ENCODE measurements around the gene TMPRSS9. TPM values are rescaled to one million over a fixed set of nuclear protein-coding genes. Genes with fewer than 3 reads are reported as not detected.

The TMPRSS9 gene
- total RNA-seq, 1 donor from 2014 or later: not detected

GRCh38 chr19:2410023-2410422 lies 50.0 kb downstream of the TMPRSS9 start:
- DNase-seq (ENCODE audit: low read depth): no peak
- H3K4me3 ChIP-seq (ENCODE audit: low read depth, low read length): no peak overlapping the region
- TF ChIP-seq, protein P1, sequence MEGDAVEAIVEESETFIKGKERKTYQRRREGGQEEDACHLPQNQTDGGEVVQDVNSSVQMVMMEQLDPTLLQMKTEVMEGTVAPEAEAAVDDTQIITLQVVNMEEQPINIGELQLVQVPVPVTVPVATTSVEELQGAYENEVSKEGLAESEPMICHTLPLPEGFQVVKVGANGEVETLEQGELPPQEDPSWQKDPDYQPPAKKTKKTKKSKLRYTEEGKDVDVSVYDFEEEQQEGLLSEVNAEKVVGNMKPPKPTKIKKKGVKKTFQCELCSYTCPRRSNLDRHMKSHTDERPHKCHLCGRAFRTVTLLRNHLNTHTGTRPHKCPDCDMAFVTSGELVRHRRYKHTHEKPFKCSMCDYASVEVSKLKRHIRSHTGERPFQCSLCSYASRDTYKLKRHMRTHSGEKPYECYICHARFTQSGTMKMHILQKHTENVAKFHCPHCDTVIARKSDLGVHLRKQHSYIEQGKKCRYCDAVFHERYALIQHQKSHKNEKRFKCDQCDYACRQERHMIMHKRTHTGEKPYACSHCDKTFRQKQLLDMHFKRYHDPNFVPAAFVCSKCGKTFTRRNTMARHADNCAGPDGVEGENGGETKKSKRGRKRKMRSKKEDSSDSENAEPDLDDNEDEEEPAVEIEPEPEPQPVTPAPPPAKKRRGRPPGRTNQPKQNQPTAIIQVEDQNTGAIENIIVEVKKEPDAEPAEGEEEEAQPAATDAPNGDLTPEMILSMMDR (conservative IDR thresholded peaks at IDR 0.05; ENCODE audit: low read depth, low read length): no peak

GRCh38 chr19:2411709-2412108 lies 51.6 kb downstream of the TMPRSS9 start:
- TF ChIP-seq, protein P1 (conservative IDR thresholded peaks at IDR 0.05; ENCODE audit: low read depth, low read length): no peak
- no peak for DNase-seq (ENCODE audit: low read depth)

DNA sequence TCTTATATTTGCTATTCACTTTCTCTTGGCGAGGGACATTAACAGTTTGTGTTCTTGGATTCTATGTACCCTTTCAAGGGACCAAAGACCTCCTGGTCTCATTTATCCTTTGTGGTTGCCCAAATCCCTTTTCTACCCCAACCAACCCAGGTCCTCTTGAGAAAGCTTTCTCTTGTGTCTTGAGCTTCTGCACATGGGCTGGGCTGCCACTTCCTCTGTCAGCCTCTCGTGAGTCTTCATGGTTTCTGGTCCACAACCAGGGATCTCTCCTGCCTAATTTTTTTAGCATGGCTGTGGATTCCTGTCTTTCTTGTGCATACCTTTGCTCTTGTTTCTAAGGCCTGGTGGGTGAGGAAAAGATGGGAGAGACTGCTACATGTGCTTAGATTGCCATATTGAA lies 52.4 kb downstream of the TMPRSS9 start:
- TF ChIP-seq, protein P1 (conservative IDR thresholded peaks at IDR 0.05; ENCODE audit: low read depth, low read length): no peak
- no peak for DNase-seq (ENCODE audit: low read depth)
- H3K4me3 ChIP-seq (ENCODE audit: low read depth, low read length): no peak overlapping the region

More at GRCh38 chr19:2411709-2412108, 51.6 kb downstream of the TMPRSS9 start:
- H3K4me3 ChIP-seq (ENCODE audit: low read depth, low read length): no peak overlapping the region

DNA sequence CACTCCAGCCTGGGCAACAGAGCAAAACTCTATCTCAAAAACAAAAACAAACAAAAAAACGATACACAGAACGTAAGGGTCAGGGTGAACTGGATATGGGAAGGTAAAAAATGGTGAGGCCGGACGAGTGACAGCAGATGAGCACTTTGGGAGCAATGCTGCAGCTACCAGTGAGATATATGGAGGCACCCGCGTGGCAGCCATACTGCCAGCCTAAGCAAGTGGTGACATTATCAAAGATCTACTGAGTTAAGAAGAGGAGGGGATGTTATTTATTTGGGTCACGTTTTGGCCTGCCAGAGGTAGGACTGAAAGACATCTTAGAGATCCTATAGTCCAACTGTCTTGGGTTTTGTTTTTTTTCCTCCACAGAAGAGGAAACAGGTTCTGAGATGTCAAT lies 53.1 kb downstream of the TMPRSS9 start:
- TF ChIP-seq, protein P1 (conservative IDR thresholded peaks at IDR 0.05; ENCODE audit: low read depth, low read length): no peak
- DNase-seq (ENCODE audit: low read depth): no peak
- H3K4me3 ChIP-seq (ENCODE audit: low read depth, low read length): no peak overlapping the region

DNA sequence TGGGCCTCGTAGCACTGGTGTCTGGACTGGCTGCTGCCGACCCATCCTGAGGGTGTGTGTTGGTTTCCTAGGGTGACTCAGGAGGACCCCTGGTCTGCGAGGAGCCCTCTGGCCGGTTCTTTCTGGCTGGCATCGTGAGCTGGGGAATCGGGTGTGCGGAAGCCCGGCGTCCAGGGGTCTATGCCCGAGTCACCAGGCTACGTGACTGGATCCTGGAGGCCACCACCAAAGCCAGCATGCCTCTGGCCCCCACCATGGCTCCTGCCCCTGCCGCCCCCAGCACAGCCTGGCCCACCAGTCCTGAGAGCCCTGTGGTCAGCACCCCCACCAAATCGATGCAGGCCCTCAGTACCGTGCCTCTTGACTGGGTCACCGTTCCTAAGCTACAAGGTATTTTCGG lies 53.6 kb downstream of the TMPRSS9 start:
- TF ChIP-seq, protein P1 (conservative IDR thresholded peaks at IDR 0.05; ENCODE audit: low read depth, low read length): no peak
- no peak for DNase-seq (ENCODE audit: low read depth)
- H3K4me3 ChIP-seq (ENCODE audit: low read depth, low read length): no peak overlapping the region

GRCh38 chr19:2415281-2415972 lies 55.4 kb downstream of the TMPRSS9 start:
- H3K4me3 ChIP-seq (ENCODE audit: low read depth, low read length): no peak overlapping the region
- TF ChIP-seq, protein P1 (conservative IDR thresholded peaks at IDR 0.05; ENCODE audit: low read depth, low read length): no peak
- DNase-seq (ENCODE audit: low read depth): no peak

GRCh38 chr19:2415973-2416319 lies 55.9 kb downstream of the TMPRSS9 start:
- H3K4me3 ChIP-seq (ENCODE audit: low read depth, low read length): no peak overlapping the region
- DNase-seq (ENCODE audit: low read depth): no peak
- TF ChIP-seq, protein P1 (conservative IDR thresholded peaks at IDR 0.05; ENCODE audit: low read depth, low read length): no peak
